Heart left ventricle (tissue), 13 donors: ENCODE results near the gene FIP1L1.

Experiments used
- CTCF ChIP-seq, 12 donors: fragments of 200-600 bp; sonication (generic) in 4 of 12; IDR thresholded peaks; one replicate each; pipeline versions ENCODE4 v1.5.0 to v1.8.0; 2018 to 2022; ENCODE audit warnings: antibody characterized with exemption in 12 of 12, mild to moderate bottlenecking in 5 of 12
- POLR2A ChIP-seq, 2 donors: fragments of 450-650 bp; IDR thresholded peaks; one replicate each; pipeline ENCODE4 v1.6.1; 2017; ENCODE audit warnings: antibody characterized with exemption in 2 of 2, mild to moderate bottlenecking in 2 of 2, moderate library complexity in 2 of 2
- donor health status: ischemic (EF 13 %, LVEDD 7.1; RV severe dilation, severe dysfunction).
- donor health status: DM: no; HTN: yes; CAD: no.
- donor health status: DM: no; HTN: no; CAD: no.
- donor health status: ischemic (EF 25% LVEDD 6.9; RV normal size, moderate dysfunction).
- donor health status: ischemic (EF 25% LVEDD 5.7; RV mildly dilated, moderate dysfunction).
- donor health status: ischemic (EF 35%, LVEDD 5.7; RV mildly dilated, moderate dysfunction).
- donor health status: nonischemic (EF 11% LVEDD 7.7; RV severe dilation, severe dysfunction).
- donor health status: DM: yes; HTN: yes; CAD: no.
- donor health status: PGD.
- donor health status: ischemic (EF 29% LVEDD 5.4; RV normal size, mild dysfunction).
- donor health status: nonischemic (EF 23%, LVEDD 6.1; RV moderate dilation, normal function).

GRCh38 chr4:53377319-53378170 is at the start of gene FIP1L1:
- TF ChIP-seq POLR2A (IDR thresholded peaks at IDR 0.05) (peak in 1 of 2 donors; percentile 77), CTCF (IDR thresholded peaks at IDR 0.05) (no peak)
